GM23338 (cell line): Measurements from ENCODE around the gene TPP1. TPM values are rescaled to one million over a fixed set of nuclear protein-coding genes. Genes with fewer than 3 reads are reported as not detected.

Experiments
- ATAC-seq: fragments of 200-7000 bp; cut with Tn5 transposase; 3 replicates; pipeline ENCODE4 v1.9.1; 2020
- DNase-seq: peaks from one replicate; pipeline ENCODE4 v3.0.0-alpha.2; 2015; ENCODE audit warnings: low spot score
- H2AFZ ChIP-seq: fragments of 200-600 bp; sonication (generic); 2 replicates; pipeline ENCODE4 v1.8.0; 2016; ENCODE audit warnings: antibody characterized with exemption, mild to moderate bottlenecking, moderate library complexity
- H3F3A ChIP-seq: fragments of 200-600 bp; sonication (generic); replicated peaks from 2 replicates; pipeline ENCODE4 v1.8.0; 2017; ENCODE audit warnings: antibody characterized with exemption, mixed run types, low read depth
- H3K27ac ChIP-seq: fragments of 200-600 bp; sonication (generic); 2 replicates; pipeline ENCODE4 v1.6.1; 2016; ENCODE audit warnings: low read depth
- H3K27me3 ChIP-seq: fragments of 200-600 bp; sonication (generic); 2 replicates; pipeline ENCODE4 v1.8.0; 2016; ENCODE audit warnings: mild to moderate bottlenecking, mixed run types, moderate library complexity; ENCODE audit not compliant: insufficient read depth
- H3K36me3 ChIP-seq: fragments of 200-600 bp; sonication (generic); 2 replicates; pipeline ENCODE4 v1.8.0; 2016; ENCODE audit warnings: mild to moderate bottlenecking; ENCODE audit not compliant: insufficient read depth
- H3K4me1 ChIP-seq: fragments of 200-600 bp; sonication (generic); 2 replicates; pipeline ENCODE4 v1.8.0; 2016; ENCODE audit warnings: mild to moderate bottlenecking, moderate library complexity; ENCODE audit not compliant: insufficient read depth
- H3K4me2 ChIP-seq: fragments of 200-600 bp; sonication (generic); 2 replicates; pipeline ENCODE4 v1.7.1; 2017; ENCODE audit warnings: mixed run types
- H3K4me3 ChIP-seq: fragments of 200-600 bp; sonication (generic); 2 replicates; pipeline ENCODE4 v1.6.1; 2016; ENCODE audit warnings: mixed run types
- H3K79me2 ChIP-seq: fragments of 200-600 bp; sonication (generic); replicated peaks from 2 replicates; pipeline ENCODE4 v1.8.0; 2017; ENCODE audit warnings: mild to moderate bottlenecking; ENCODE audit not compliant: insufficient read depth
- H3K9me2 ChIP-seq: fragments of 200-600 bp; sonication (generic); 2 replicates; pipeline ENCODE4 v1.8.0; 2017; ENCODE audit not compliant: insufficient read depth
- H4K20me1 ChIP-seq: fragments of 200-600 bp; sonication (generic); replicated peaks from 2 replicates; pipeline ENCODE4 v1.8.0; 2017; ENCODE audit warnings: mild to moderate bottlenecking; ENCODE audit not compliant: insufficient read depth
- H3K27ac Mint-ChIP-seq: 2 replicates; pipeline ENCODE4 v1.8.0; 2020; ENCODE audit warnings: inconsistent platforms, mild to moderate bottlenecking, moderate library complexity, mixed read lengths
- H3K27me3 Mint-ChIP-seq: 3 replicates; pipeline ENCODE4 v1.8.0; 2022; ENCODE audit warnings: low read depth, mild to moderate bottlenecking, moderate library complexity, mixed read lengths, inconsistent platforms; ENCODE audit not compliant: insufficient read depth, poor library complexity
- H3K36me3 Mint-ChIP-seq: 3 replicates; pipeline ENCODE4 v1.8.0; 2021; ENCODE audit warnings: low read depth, mild to moderate bottlenecking, inconsistent platforms, moderate library complexity, mixed read lengths
- H3K4me1 Mint-ChIP-seq: 3 replicates; pipeline ENCODE4 v1.8.0; 2020; ENCODE audit warnings: mild to moderate bottlenecking, inconsistent platforms, mixed read lengths
- H3K4me3 Mint-ChIP-seq: 3 replicates; pipeline ENCODE4 v1.8.0; 2021; ENCODE audit warnings: moderate library complexity, mild to moderate bottlenecking, inconsistent platforms, mixed read lengths
- H3K9me3 Mint-ChIP-seq: 3 replicates; pipeline ENCODE4 v1.8.0; 2020; ENCODE audit warnings: moderate library complexity, mild to moderate bottlenecking, inconsistent platforms, mixed read lengths
- CREB1 ChIP-seq: fragments of 250-450 bp; sonication (Bioruptor Pico); IDR thresholded peaks from 2 replicates; pipeline ENCODE4 v1.5.0; 2020; ENCODE audit warnings: low read depth, mild to moderate bottlenecking, moderate library complexity
- EZH2 ChIP-seq: fragments of 200-600 bp; sonication (generic); IDR thresholded peaks from one replicate; pipeline ENCODE4 v1.8.0; 2017; ENCODE audit warnings: antibody characterized with exemption, mild to moderate bottlenecking, low read depth; ENCODE audit not compliant: unreplicated experiment
- EZH2phosphoT487 ChIP-seq: fragments of 200-600 bp; sonication (generic); IDR thresholded peaks from one replicate; pipeline ENCODE4 v1.8.1; 2018; ENCODE audit warnings: antibody characterized with exemption; ENCODE audit not compliant: unreplicated experiment
- JUNB ChIP-seq: IDR thresholded peaks from one replicate; pipeline ENCODE4 v1.6.1; 2016; ENCODE audit warnings: antibody characterized with exemption; ENCODE audit not compliant: unreplicated experiment
- NANOG ChIP-seq: IDR thresholded peaks from 2 replicates; pipeline ENCODE4 v1.6.1; 2016; ENCODE audit warnings: antibody characterized with exemption, borderline replicate concordance
- ZNF331 ChIP-seq: fragments of 250-450 bp; sonication (Bioruptor Pico); IDR thresholded peaks from 2 replicates; pipeline ENCODE4 v1.5.0; 2020; ENCODE audit warnings: low read depth, mild to moderate bottlenecking, moderate library complexity
- polyA plus RNA-seq: library from polyadenylated mRNA; unstranded; fragments of >200 nt; fragmentation: Nextera tagmentation; extraction: Ambion mirVana; gene quantifications from 2 replicates; pipeline ENCODE4 v1.2.1, GENCODE V29; 2016
- total RNA-seq: library from RNA; depleted of rRNA; stranded (reverse); fragments of >200 nt; shearing (Covaris generic); gene quantifications from 2 replicates; pipeline ENCODE4 v1.2.3, GENCODE V29; 2014
- TF ChIP-seq, protein P1 (sequence below): IDR thresholded peaks from one replicate; pipeline ENCODE4 v1.6.1; 2018; ENCODE audit warnings: antibody characterized with exemption; ENCODE audit not compliant: unreplicated experiment
- TF ChIP-seq, protein P2 (sequence below): fragments of 250-450 bp; sonication (Bioruptor Pico); IDR thresholded peaks from 2 replicates; pipeline ENCODE4 v1.5.0; 2020; ENCODE audit warnings: mild to moderate bottlenecking, moderate library complexity

The TPP1 gene
- total and polyA plus RNA-seq, 2 experiments from 2014 or later = 21.7 to 49.7 TPM

GRCh38 chr11:6653097-6653496, 33.9 kb upstream of the TPP1 start:
- Histone ChIP-seq H3K4me2 (no peak overlapping the region), H3K79me2 (no peaks in the 10 kb centered on the region), H3K4me3 (no peak overlapping the region), H2AFZ (no peak overlapping the region), H3K27me3 (peaks cover 63% of the 10 kb centered on the region), H3F3A (peaks cover 10% of the 10 kb centered on the region; the same call in 1 of the 2 replicates), H3K36me3 (no peaks in the 10 kb centered on the region), H4K20me1 (no peaks in the 10 kb centered on the region; the same call in 1 of the 2 replicates), H3K9me2 (no peaks in the 10 kb centered on the region), H3K4me1 (peaks cover 8% of the 10 kb centered on the region), H3K27ac (no peak overlapping the region)
- TF ChIP-seq CREB1 (CRISPR knock-in tag) (no peak), NANOG (no peak), ZNF331 (no peak), EZH2 (no peak)
- TF ChIP-seq, protein P1, sequence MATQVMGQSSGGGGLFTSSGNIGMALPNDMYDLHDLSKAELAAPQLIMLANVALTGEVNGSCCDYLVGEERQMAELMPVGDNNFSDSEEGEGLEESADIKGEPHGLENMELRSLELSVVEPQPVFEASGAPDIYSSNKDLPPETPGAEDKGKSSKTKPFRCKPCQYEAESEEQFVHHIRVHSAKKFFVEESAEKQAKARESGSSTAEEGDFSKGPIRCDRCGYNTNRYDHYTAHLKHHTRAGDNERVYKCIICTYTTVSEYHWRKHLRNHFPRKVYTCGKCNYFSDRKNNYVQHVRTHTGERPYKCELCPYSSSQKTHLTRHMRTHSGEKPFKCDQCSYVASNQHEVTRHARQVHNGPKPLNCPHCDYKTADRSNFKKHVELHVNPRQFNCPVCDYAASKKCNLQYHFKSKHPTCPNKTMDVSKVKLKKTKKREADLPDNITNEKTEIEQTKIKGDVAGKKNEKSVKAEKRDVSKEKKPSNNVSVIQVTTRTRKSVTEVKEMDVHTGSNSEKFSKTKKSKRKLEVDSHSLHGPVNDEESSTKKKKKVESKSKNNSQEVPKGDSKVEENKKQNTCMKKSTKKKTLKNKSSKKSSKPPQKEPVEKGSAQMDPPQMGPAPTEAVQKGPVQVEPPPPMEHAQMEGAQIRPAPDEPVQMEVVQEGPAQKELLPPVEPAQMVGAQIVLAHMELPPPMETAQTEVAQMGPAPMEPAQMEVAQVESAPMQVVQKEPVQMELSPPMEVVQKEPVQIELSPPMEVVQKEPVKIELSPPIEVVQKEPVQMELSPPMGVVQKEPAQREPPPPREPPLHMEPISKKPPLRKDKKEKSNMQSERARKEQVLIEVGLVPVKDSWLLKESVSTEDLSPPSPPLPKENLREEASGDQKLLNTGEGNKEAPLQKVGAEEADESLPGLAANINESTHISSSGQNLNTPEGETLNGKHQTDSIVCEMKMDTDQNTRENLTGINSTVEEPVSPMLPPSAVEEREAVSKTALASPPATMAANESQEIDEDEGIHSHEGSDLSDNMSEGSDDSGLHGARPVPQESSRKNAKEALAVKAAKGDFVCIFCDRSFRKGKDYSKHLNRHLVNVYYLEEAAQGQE = no peak
- Mint-ChIP-seq H3K4me1 (peaks cover 10% of the 10 kb centered on the region), H3K27ac (no peak overlapping the region), H3K9me3 (no peaks in the 10 kb centered on the region), H3K36me3 (no peaks in the 10 kb centered on the region), H3K27me3 (peaks cover 16% of the 10 kb centered on the region), H3K4me3 (no peak overlapping the region)
- no peak for DNase-seq
- ATAC-seq = no peak

DNA sequence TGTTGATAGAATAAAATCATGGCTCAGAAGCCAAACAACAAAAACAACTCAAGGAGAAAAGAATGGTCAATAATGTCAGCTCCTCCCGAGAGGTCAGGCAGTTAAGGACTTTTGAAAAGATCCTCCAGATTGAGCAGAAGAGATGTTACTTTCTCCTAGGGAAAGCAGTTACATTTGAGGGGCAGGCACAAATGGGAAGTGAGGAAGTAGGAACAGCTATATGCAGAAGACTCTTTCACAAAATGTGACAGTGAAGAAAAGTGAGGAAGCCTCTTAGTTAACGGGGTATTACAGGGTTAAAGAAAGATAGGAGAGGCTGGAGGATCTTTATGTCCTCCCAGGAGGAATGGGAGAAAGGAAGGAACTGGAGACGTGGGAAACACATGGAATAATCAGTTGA, 33.0 kb upstream of the TPP1 start:
- H2AFZ ChIP-seq = no peak overlapping the region
- peaks cover 9% of the 10 kb centered on the region for H3K4me1 Mint-ChIP-seq
- ATAC-seq = no peak
- H3K36me3 ChIP-seq = no peaks in the 10 kb centered on the region
- no peaks in the 10 kb centered on the region for H3K9me2 ChIP-seq
- H3K9me3 Mint-ChIP-seq = no peaks in the 10 kb centered on the region
- peaks cover 54% of the 10 kb centered on the region for H3K27me3 ChIP-seq
- DNase-seq = no peak
- H3K4me2 ChIP-seq = no peak overlapping the region
- H3K79me2 ChIP-seq = no peaks in the 10 kb centered on the region
- H3F3A ChIP-seq = peaks cover 10% of the 10 kb centered on the region; the same call in 1 of the 2 replicates
- no peak overlapping the region for H3K4me3 ChIP-seq
- H3K36me3 Mint-ChIP-seq = no peaks in the 10 kb centered on the region
- no peak overlapping the region for H3K27ac Mint-ChIP-seq
- H3K4me3 Mint-ChIP-seq = no peak overlapping the region
- H3K27me3 Mint-ChIP-seq = peaks cover 13% of the 10 kb centered on the region
- no peak overlapping the region for H3K27ac ChIP-seq
- peaks cover 12% of the 10 kb centered on the region for H3K4me1 ChIP-seq
- H4K20me1 ChIP-seq = no peaks in the 10 kb centered on the region; the same call in 1 of the 2 replicates
- TF ChIP-seq, protein P1 = no peak
- TF ChIP-seq, protein P2, sequence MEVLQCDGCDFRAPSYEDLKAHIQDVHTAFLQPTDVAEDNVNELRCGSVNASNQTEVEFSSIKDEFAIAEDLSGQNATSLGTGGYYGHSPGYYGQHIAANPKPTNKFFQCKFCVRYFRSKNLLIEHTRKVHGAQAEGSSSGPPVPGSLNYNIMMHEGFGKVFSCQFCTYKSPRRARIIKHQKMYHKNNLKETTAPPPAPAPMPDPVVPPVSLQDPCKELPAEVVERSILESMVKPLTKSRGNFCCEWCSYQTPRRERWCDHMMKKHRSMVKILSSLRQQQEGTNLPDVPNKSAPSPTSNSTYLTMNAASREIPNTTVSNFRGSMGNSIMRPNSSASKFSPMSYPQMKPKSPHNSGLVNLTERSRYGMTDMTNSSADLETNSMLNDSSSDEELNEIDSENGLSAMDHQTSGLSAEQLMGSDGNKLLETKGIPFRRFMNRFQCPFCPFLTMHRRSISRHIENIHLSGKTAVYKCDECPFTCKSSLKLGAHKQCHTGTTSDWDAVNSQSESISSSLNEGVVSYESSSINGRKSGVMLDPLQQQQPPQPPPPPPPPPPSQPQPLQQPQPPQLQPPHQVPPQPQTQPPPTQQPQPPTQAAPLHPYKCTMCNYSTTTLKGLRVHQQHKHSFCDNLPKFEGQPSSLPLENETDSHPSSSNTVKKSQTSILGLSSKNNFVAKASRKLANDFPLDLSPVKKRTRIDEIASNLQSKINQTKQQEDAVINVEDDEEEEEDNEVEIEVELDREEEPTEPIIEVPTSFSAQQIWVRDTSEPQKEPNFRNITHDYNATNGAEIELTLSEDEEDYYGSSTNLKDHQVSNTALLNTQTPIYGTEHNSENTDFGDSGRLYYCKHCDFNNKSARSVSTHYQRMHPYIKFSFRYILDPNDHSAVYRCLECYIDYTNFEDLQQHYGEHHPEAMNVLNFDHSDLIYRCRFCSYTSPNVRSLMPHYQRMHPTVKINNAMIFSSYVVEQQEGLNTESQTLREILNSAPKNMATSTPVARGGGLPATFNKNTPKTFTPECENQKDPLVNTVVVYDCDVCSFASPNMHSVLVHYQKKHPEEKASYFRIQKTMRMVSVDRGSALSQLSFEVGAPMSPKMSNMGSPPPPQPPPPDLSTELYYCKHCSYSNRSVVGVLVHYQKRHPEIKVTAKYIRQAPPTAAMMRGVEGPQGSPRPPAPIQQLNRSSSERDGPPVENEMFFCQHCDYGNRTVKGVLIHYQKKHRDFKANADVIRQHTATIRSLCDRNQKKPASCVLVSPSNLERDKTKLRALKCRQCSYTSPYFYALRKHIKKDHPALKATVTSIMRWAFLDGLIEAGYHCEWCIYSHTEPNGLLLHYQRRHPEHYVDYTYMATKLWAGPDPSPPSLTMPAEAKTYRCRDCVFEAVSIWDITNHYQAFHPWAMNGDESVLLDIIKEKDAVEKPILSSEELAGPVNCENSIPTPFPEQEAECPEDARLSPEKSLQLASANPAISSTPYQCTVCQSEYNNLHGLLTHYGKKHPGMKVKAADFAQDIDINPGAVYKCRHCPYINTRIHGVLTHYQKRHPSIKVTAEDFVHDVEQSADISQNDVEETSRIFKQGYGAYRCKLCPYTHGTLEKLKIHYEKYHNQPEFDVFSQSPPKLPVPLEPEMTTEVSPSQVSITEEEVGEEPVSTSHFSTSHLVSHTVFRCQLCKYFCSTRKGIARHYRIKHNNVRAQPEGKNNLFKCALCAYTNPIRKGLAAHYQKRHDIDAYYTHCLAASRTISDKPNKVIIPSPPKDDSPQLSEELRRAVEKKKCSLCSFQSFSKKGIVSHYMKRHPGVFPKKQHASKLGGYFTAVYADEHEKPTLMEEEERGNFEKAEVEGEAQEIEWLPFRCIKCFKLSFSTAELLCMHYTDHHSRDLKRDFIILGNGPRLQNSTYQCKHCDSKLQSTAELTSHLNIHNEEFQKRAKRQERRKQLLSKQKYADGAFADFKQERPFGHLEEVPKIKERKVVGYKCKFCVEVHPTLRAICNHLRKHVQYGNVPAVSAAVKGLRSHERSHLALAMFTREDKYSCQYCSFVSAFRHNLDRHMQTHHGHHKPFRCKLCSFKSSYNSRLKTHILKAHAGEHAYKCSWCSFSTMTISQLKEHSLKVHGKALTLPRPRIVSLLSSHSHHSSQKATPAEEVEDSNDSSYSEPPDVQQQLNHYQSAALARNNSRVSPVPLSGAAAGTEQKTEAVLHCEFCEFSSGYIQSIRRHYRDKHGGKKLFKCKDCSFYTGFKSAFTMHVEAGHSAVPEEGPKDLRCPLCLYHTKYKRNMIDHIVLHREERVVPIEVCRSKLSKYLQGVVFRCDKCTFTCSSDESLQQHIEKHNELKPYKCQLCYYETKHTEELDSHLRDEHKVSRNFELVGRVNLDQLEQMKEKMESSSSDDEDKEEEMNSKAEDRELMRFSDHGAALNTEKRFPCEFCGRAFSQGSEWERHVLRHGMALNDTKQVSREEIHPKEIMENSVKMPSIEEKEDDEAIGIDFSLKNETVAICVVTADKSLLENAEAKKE (CRISPR knock-in tag) = no peak
- no peak for TF ChIP-seq EZH2phosphoT487
- no peak for TF ChIP-seq JUNB
